ENCODE measurements around the gene MINK1.

- no peak for TF ChIP-seq EP300 (IDR thresholded peaks at IDR 0.05; ENCODE audit: low read depth)
- TF ChIP-seq POLR2A (IDR thresholded peaks at IDR 0.05) = no peak
These were observed 47.0 kb upstream of the MINK1 start, which contains the start of gene VMO1 for GRCh38 chr17:4786106-4786511.

Data from transverse colon (tissue), 1 donor.